ENCODE data around the gene CLIP3.

GRCh38 chr19:35986111-35986510, 46.6 kb downstream of the CLIP3 start:
- TF ChIP-seq CTCF (IDR thresholded peaks at IDR 0.05; ENCODE audit: insufficient read depth, low read length) (no peak), REST (IDR thresholded peaks at IDR 0.05; ENCODE audit: insufficient replicate concordance, low read depth) (no peak), POLR2AphosphoS5 (IDR thresholded peaks at IDR 0.05; ENCODE audit: low read depth) (no peak), GABPA (IDR thresholded peaks at IDR 0.05; ENCODE audit: low read depth) (no peak), SPI1 (IDR thresholded peaks at IDR 0.05; ENCODE audit: borderline replicate concordance, low read depth) (no peak)
